A549 (cell line): Measurements from ENCODE around the gene VCL. TPM values are rescaled to one million over a fixed set of nuclear protein-coding genes. Genes with fewer than 3 reads are reported as not detected.

Experiments used
- ATAC-seq, 2 experiments: fragments of 200-7000 bp in 1 of 2; fragments of >200 bp in 1 of 2; cut with Nextera tagmentation in 1 of 2; cut with Tn5 transposase in 1 of 2; 3 replicates each; pipeline versions ENCODE4 v1.8.0 to v1.9.1; 2018 to 2020; ENCODE audit warnings: mild to moderate bottlenecking in 1 of 2, moderate library complexity in 1 of 2
- CTCF ChIA-PET: fragments of 300-600 bp; sonication (Branson Sonifier 250); formaldehyde crosslinking; extraction: SDS; loops from one replicate; lab custom pipeline; 2021; ENCODE audit warnings: antibody characterized with exemption, inconsistent platforms; lab: Yijun Ruan, JAX
- POLR2A ChIA-PET: fragments of 350-600 bp; formaldehyde crosslinking; extraction: SDS; loops from one replicate; lab custom pipeline; 2021; ENCODE audit warnings: antibody characterized with exemption, inconsistent platforms; lab: Yijun Ruan, JAX
- DNase-seq, 2 experiments: peaks; one replicate each; pipeline versions ENCODE4 v3.0.0 to v3.0.0-alpha.2; 2011 to 2016; ENCODE audit warnings: low read depth in 1 of 2, low spot score in 1 of 2
- FAIRE-seq: peaks from 2 replicates; lab custom pipeline; 2011; peaks lifted over from hg19 to GRCh38; lab: Jason Lieb, UNC
- H3K27ac ChIP-seq, 2 experiments: fragments of >200 bp; sonication (Bioruptor Twin); formaldehyde crosslinking; 3 replicates each; pipeline ENCODE4 v1.5.1; 2016 to 2017
- H3K4me1 ChIP-seq: fragments of >200 bp; sonication (Bioruptor Twin); formaldehyde crosslinking; 3 replicates; pipeline ENCODE4 v1.6.1; 2016
- H3K4me2 ChIP-seq: fragments of >200 bp; sonication (Bioruptor Twin); formaldehyde crosslinking; 3 replicates; pipeline ENCODE4 v1.6.1; 2016
- H3K4me3 ChIP-seq: fragments of >200 bp; sonication (Bioruptor Twin); formaldehyde crosslinking; 3 replicates; pipeline ENCODE4 v1.5.1; 2016
- H3K9me3 ChIP-seq: fragments of >200 bp; sonication (Bioruptor Twin); formaldehyde crosslinking; 3 replicates; pipeline ENCODE4 v1.6.1; 2016
- BHLHE40 ChIP-seq: IDR thresholded peaks from 2 replicates; pipeline ENCODE4 v1.6.1; 2012; ENCODE audit warnings: low read depth, low read length, inconsistent platforms
- CHD2 ChIP-seq: fragments of 150-350 bp; IDR thresholded peaks from 2 replicates; pipeline ENCODE4 v1.6.1; 2014; ENCODE audit warnings: low read length; ENCODE audit not compliant: partially characterized antibody
- EHF ChIP-seq: fragments of 250-450 bp; sonication (Bioruptor Pico); IDR thresholded peaks from 2 replicates; pipeline ENCODE4 v1.5.0; 2020; ENCODE audit warnings: mild to moderate bottlenecking
- HDAC2 ChIP-seq: fragments of 200-600 bp; sonication (generic); IDR thresholded peaks from 2 replicates; pipeline ENCODE4 v1.6.1; 2016
- HOXA7 ChIP-seq: fragments of 250-450 bp; sonication (Bioruptor Pico); IDR thresholded peaks from 2 replicates; pipeline ENCODE4 v1.5.0; 2020; ENCODE audit warnings: mild to moderate bottlenecking, moderate library complexity
- HOXB5 ChIP-seq: fragments of 250-450 bp; sonication (Bioruptor Pico); IDR thresholded peaks from 2 replicates; pipeline ENCODE4 v1.5.0; 2020; ENCODE audit warnings: mild to moderate bottlenecking, moderate library complexity
- JUN ChIP-seq, 2 experiments: fragments of >200 bp; sonication (Bioruptor Twin); formaldehyde crosslinking; IDR thresholded peaks; 2 replicates in 1 of 2; 3 replicates in 1 of 2; pipeline ENCODE4 v1.6.1; 2016 to 2017
- JUNB ChIP-seq: fragments of >200 bp; sonication (Bioruptor Twin); formaldehyde crosslinking; IDR thresholded peaks from 2 replicates; pipeline ENCODE4 v1.6.1; 2016
- MAFK ChIP-seq: fragments of 450-650 bp; IDR thresholded peaks from 2 replicates; pipeline ENCODE4 v1.6.1; 2014; ENCODE audit not compliant: partially characterized antibody
- MYC ChIP-seq: IDR thresholded peaks from 2 replicates; pipeline ENCODE4 v1.6.1; 2012; ENCODE audit warnings: mild to moderate bottlenecking, inconsistent platforms, low read length, improper control_type of control experiment, borderline replicate concordance
- NFE2L2 ChIP-seq: fragments of 150-350 bp; conservative IDR thresholded peaks from 2 replicates; pipeline ENCODE4 v1.6.1; 2014; ENCODE audit warnings: low read length
- POLR2A ChIP-seq: IDR thresholded peaks from 2 replicates; pipeline ENCODE4 v1.6.1; 2012; ENCODE audit warnings: mild to moderate bottlenecking, low read length
- RAD21 ChIP-seq, 2 experiments: fragments of >200 bp in 1 of 2; sonication (Bioruptor Twin) in 1 of 2; formaldehyde crosslinking in 1 of 2; IDR thresholded peaks in 1 of 2; conservative IDR thresholded peaks in 1 of 2; 2 replicates in 1 of 2; 3 replicates in 1 of 2; pipeline ENCODE4 v1.6.1; 2012 to 2018; ENCODE audit warnings: inconsistent platforms in 1 of 2
- RARB ChIP-seq: fragments of 250-450 bp; sonication (Bioruptor Pico); IDR thresholded peaks from 2 replicates; pipeline ENCODE4 v1.8.0; 2021; ENCODE audit warnings: mild to moderate bottlenecking, moderate library complexity
- SMC3 ChIP-seq: fragments of >200 bp; sonication (Bioruptor Twin); formaldehyde crosslinking; IDR thresholded peaks from 3 replicates; pipeline ENCODE4 v1.6.1; 2018; ENCODE audit warnings: inconsistent platforms
- TFCP2L1 ChIP-seq: fragments of 250-450 bp; sonication (Bioruptor Pico); IDR thresholded peaks from 2 replicates; pipeline ENCODE4 v1.5.0; 2021; ENCODE audit warnings: mild to moderate bottlenecking
- ZC3H11A ChIP-seq: fragments of 450-650 bp; IDR thresholded peaks from 2 replicates; pipeline ENCODE4 v1.6.1; 2014; ENCODE audit warnings: antibody characterized with exemption, mild to moderate bottlenecking
- ZNF302 ChIP-seq: fragments of 250-450 bp; sonication (Bioruptor Pico); IDR thresholded peaks from 2 replicates; pipeline ENCODE4 v1.9.0; 2021; ENCODE audit warnings: inconsistent platforms, mild to moderate bottlenecking, moderate library complexity
- WGBS: methylation state at CpG from one replicate; pipeline ENCODE4 v1.1.6; 2017; ENCODE audit errors: missing lambda C conversion rate; 5-methylcytosine and 5-hydroxymethylcytosine counted together
- polyA plus RNA-seq, 4 experiments: library from polyadenylated mRNA; depleted of rRNA in 3 of 4; stranded (reverse); fragments of >200 nt; fragmentation: RNase III in 1 of 4; extraction: RNeasy Plus Mini Kit Qiagen cat#74134 plus additional on column Dnase treatment in 1 of 4; gene quantifications; 2 replicates in 3 of 4; 3 replicates in 1 of 4; pipeline ENCODE4 v1.2.3, GENCODE V29; 2011 to 2017
- TF ChIP-seq, protein P1 (sequence below): fragments of 250-450 bp; sonication (Bioruptor Pico); IDR thresholded peaks from 2 replicates; pipeline ENCODE4 v1.5.0; 2021; ENCODE audit warnings: mild to moderate bottlenecking, moderate library complexity, borderline replicate concordance
- TF ChIP-seq, protein P2 (sequence below): fragments of 200-600 bp; sonication (generic); IDR thresholded peaks from 2 replicates; pipeline ENCODE4 v1.6.1; 2016; ENCODE audit warnings: antibody characterized with exemption, mild to moderate bottlenecking, moderate library complexity
- TF ChIP-seq, protein P3 (sequence below): fragments of 250-450 bp; sonication (Bioruptor Pico); IDR thresholded peaks from 2 replicates; pipeline ENCODE4 v1.5.0; 2020; ENCODE audit warnings: low read depth, mild to moderate bottlenecking, moderate library complexity

VCL gene
- polyA plus RNA-seq, 2 of the 4 experiments (the other 2 are of a cell fraction) = 101 to 112 TPM

DNA sequence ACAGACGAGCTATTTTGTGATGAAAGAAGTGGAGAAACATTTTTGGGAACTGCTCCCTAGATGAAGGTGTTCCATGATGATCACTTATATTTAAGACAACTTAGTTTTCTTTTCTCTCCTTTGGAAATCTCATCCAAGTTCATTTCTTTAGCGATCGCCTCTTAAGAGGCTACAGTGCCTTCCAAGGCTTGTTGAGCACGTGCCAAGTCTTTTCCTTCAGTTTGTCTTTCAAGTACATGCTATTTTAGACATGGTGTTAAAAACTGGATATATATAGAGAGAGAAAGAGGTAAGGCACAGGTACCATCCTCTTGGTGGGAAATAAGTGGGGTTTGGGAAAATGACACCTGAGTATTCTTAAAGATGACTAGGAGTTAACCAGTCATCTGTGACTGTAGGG lies 155.8 kb downstream of the VCL start:
- POLR2A ChIA-PET = interaction anchor here (1.1 kb wide), 1 partner anchor 23 kb away, joined by 4 read pairs; no protein-coding TSS in a partner anchor

DNA sequence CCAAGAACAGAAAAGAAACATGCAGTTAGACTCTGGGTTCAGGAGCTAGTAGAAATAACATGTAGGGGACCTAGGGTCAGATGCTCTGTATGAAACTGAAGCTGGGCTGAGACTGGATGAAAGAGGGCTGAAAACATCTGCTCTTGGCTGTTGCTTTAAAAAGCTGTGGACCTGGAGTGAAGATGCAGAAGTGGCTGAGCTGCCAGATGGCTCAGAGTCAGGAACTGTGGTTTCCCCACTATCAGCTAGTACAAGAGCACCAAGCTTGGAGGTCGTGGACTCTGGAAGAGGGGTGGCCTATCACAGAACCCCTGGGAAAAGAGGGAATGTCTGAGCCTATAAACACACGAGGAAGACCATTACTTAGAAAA lies 159.0 kb downstream of the VCL start:
- POLR2A ChIA-PET = no interaction called here
- no peak for DNase-seq
- no peak for ATAC-seq
- no peak overlapping the region for H3K27ac ChIP-seq
- no peak for TF ChIP-seq HDAC2
- no peak for TF ChIP-seq MYC
- no peak for TF ChIP-seq JUN (IDR thresholded peaks at IDR 0.05)
- TF ChIP-seq POLR2A = no peak
- TF ChIP-seq, protein P1, sequence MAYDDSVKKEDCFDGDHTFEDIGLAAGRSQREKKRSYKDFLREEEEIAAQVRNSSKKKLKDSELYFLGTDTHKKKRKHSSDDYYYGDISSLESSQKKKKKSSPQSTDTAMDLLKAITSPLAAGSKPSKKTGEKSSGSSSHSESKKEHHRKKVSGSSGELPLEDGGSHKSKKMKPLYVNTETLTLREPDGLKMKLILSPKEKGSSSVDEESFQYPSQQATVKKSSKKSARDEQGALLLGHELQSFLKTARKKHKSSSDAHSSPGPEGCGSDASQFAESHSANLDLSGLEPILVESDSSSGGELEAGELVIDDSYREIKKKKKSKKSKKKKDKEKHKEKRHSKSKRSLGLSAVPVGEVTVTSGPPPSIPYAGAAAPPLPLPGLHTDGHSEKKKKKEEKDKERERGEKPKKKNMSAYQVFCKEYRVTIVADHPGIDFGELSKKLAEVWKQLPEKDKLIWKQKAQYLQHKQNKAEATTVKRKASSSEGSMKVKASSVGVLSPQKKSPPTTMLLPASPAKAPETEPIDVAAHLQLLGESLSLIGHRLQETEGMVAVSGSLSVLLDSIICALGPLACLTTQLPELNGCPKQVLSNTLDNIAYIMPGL = no peak
- TF ChIP-seq BHLHE40 = no peak
- no peak for TF ChIP-seq SMC3
- no peak for TF ChIP-seq JUNB
- TF ChIP-seq, protein P2, sequence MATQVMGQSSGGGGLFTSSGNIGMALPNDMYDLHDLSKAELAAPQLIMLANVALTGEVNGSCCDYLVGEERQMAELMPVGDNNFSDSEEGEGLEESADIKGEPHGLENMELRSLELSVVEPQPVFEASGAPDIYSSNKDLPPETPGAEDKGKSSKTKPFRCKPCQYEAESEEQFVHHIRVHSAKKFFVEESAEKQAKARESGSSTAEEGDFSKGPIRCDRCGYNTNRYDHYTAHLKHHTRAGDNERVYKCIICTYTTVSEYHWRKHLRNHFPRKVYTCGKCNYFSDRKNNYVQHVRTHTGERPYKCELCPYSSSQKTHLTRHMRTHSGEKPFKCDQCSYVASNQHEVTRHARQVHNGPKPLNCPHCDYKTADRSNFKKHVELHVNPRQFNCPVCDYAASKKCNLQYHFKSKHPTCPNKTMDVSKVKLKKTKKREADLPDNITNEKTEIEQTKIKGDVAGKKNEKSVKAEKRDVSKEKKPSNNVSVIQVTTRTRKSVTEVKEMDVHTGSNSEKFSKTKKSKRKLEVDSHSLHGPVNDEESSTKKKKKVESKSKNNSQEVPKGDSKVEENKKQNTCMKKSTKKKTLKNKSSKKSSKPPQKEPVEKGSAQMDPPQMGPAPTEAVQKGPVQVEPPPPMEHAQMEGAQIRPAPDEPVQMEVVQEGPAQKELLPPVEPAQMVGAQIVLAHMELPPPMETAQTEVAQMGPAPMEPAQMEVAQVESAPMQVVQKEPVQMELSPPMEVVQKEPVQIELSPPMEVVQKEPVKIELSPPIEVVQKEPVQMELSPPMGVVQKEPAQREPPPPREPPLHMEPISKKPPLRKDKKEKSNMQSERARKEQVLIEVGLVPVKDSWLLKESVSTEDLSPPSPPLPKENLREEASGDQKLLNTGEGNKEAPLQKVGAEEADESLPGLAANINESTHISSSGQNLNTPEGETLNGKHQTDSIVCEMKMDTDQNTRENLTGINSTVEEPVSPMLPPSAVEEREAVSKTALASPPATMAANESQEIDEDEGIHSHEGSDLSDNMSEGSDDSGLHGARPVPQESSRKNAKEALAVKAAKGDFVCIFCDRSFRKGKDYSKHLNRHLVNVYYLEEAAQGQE = no peak
- TF ChIP-seq ZC3H11A = no peak
- no peak for TF ChIP-seq TFCP2L1 (CRISPR knock-in tag)
- TF ChIP-seq RARB (CRISPR knock-in tag) = no peak
- TF ChIP-seq EHF (CRISPR knock-in tag) = no peak
- TF ChIP-seq CHD2 = no peak
- TF ChIP-seq, protein P3, sequence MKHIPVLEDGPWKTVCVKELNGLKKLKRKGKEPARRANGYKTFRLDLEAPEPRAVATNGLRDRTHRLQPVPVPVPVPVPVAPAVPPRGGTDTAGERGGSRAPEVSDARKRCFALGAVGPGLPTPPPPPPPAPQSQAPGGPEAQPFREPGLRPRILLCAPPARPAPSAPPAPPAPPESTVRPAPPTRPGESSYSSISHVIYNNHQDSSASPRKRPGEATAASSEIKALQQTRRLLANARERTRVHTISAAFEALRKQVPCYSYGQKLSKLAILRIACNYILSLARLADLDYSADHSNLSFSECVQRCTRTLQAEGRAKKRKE (CRISPR knock-in tag) = no peak
- TF ChIP-seq, all 56 proteins: peak for 0
- CTCF ChIA-PET = interaction anchor here (0.9 to 1.4 kb wide), 4 partner anchors 8 to 307 kb away, joined by 3 to 4 read pairs (median 3); no protein-coding TSS in a partner anchor
- FAIRE-seq = no peak
- H3K9me3 ChIP-seq = no peaks in the 10 kb centered on the region
- WGBS = 76% methylated on average over 2 of the region's 2 CpGs
- H3K4me3 ChIP-seq = no peak overlapping the region
- H3K4me2 ChIP-seq = no peak overlapping the region
- H3K4me1 ChIP-seq = peaks cover 18% of the 10 kb centered on the region

More for the DNA sequence above, 155.8 kb downstream of the VCL start:
- 85% methylated on average over 4 of the region's 4 CpGs for WGBS
- Histone ChIP-seq H3K9me3 (no peaks in the 10 kb centered on the region), H3K4me1 (peaks cover 25% of the 10 kb centered on the region), H3K27ac (no peak overlapping the region), H3K4me2 (peak overlapping the region; percentile 93; the same call in 2 of the 3 replicates), H3K4me3 (no peak overlapping the region)
- CTCF ChIA-PET = interaction anchor here (1.0 to 1.7 kb wide), 8 partner anchors 9 to 947 kb away, joined by 3 to 5 read pairs (median 3); no protein-coding TSS in a partner anchor
- TF ChIP-seq EHF (CRISPR knock-in tag) (no peak), HOXB5 (CRISPR knock-in tag) (no peak), RAD21 (conservative IDR thresholded peaks at IDR 0.05 in 1 of 2, IDR thresholded peaks at IDR 0.05 in 1 of 2) (no peak), HOXA7 (CRISPR knock-in tag) (no peak), NFE2L2 (no peak), MAFK (no peak), ZC3H11A (no peak), ZNF302 (no peak)
- TF ChIP-seq, protein P3 (CRISPR knock-in tag) = no peak
- TF ChIP-seq, protein P1 = no peak
- DNase-seq (no peak), FAIRE-seq (no peak), ATAC-seq (no peak)
